Small intestine (tissue), 7 donors: ENCODE data around the gene LTBP2. TPM values are rescaled to one million over a fixed set of nuclear protein-coding genes. Genes with fewer than 3 reads are reported as not detected.

Experiments used
- DNase-seq, 2 donors: peaks; one replicate each; pipeline versions ENCODE4 v3.0.0 to v3.0.0-alpha.2; 2013
- FAIRE-seq: peaks from 2 replicates; lab custom pipeline; 2012; peaks lifted over from hg19 to GRCh38; lab: Jason Lieb, UNC
- H3K27ac ChIP-seq, 3 donors: one replicate each; pipeline ENCODE4 v1.5.1; 2013; ENCODE audit warnings: low read length in 2 of 3, mild to moderate bottlenecking in 2 of 3, control low read depth in 1 of 3, inconsistent platforms in 1 of 3, low read depth in 1 of 3, moderate library complexity in 1 of 3
- H3K27me3 ChIP-seq, 3 donors: one replicate each; pipeline ENCODE4 v1.6.1; 2013; ENCODE audit warnings: low read length in 3 of 3, inconsistent platforms in 1 of 3; ENCODE audit not compliant: control insufficient read depth in 3 of 3, insufficient read depth in 3 of 3
- H3K36me3 ChIP-seq, 3 donors: one replicate each; pipeline ENCODE4 v1.6.1; 2013; ENCODE audit warnings: low read length in 3 of 3, inconsistent platforms in 1 of 3, low read depth in 1 of 3, mild to moderate bottlenecking in 1 of 3, moderate library complexity in 1 of 3; ENCODE audit not compliant: control insufficient read depth in 3 of 3, insufficient read depth in 2 of 3
- H3K4me1 ChIP-seq, 3 donors: one replicate each; pipeline ENCODE4 v1.6.1; 2013; ENCODE audit warnings: low read length in 2 of 3, inconsistent platforms in 1 of 3, low read depth in 1 of 3, mild to moderate bottlenecking in 1 of 3, moderate library complexity in 1 of 3; ENCODE audit not compliant: control insufficient read depth in 3 of 3, insufficient read depth in 2 of 3
- H3K4me3 ChIP-seq, 3 donors: one replicate each; pipeline ENCODE4 v1.5.1; 2013; ENCODE audit warnings: low read length in 3 of 3, control low read depth in 1 of 3, inconsistent platforms in 1 of 3, low read depth in 1 of 3, mild to moderate bottlenecking in 1 of 3, moderate library complexity in 1 of 3
- H3K9me3 ChIP-seq, 2 donors: one replicate each; pipeline ENCODE4 v1.6.1; 2013; ENCODE audit warnings: low read depth in 1 of 2, low read length in 1 of 2; ENCODE audit not compliant: control insufficient read depth in 2 of 2, insufficient read depth in 1 of 2
- WGBS, 3 donors: extraction: QIAGEN DNeasy Blood & Tissue Kit; methylation state at CpG; one replicate each; pipeline ENCODE4 v1.1.7; 2013; 5-methylcytosine and 5-hydroxymethylcytosine counted together
- polyA plus RNA-seq, 4 donors: library from polyadenylated mRNA; stranded (reverse) in 3 of 4; unstranded in 1 of 4; fragments of 200-250 nt in 3 of 4; fragments of 120-200 nt in 1 of 4; gene quantifications; one replicate each; pipeline versions ENCODE4 v1.2.1 to v1.2.3, GENCODE V29; 2013
- donor health status: healthy with polysubstance abuse.
- donor health status: control.
- donor health status: control.
- donor health status: Bipolar disorder and iron deficiency.
- donor health status: healthy.

Gene LTBP2
- polyA plus RNA-seq, 4 donors = 0.22 to 1.8 (median 1.1) TPM

- Histone ChIP-seq H3K9me3 (no peaks in the 10 kb centered on the region), H3K27ac (no peak overlapping the region), H3K36me3 (no peaks in the 10 kb centered on the region), H3K27me3 (peaks cover 5 to 30% (median 8%) of the 10 kb centered on the region in 3 donors), H3K4me3 (no peak overlapping the region), H3K4me1 (peaks cover 0 to 11% (median 0%) of the 10 kb centered on the region in 3 donors)
- DNase-seq = no peak
- WGBS, 3 donors = 76 to 92% (median 91%) methylated on average over 3 of the region's 3 CpGs
- no peak for FAIRE-seq
Observed at GRCh38 chr14:74606727-74607126, 5.3 kb downstream of the LTBP2 start.

- Histone ChIP-seq H3K9me3 (no peaks in the 10 kb centered on the region), H3K36me3 (peaks cover 0 to 2% (median 0%) of the 10 kb centered on the region in 3 donors), H3K4me1 (peaks cover 0 to 12% (median 0%) of the 10 kb centered on the region in 3 donors), H3K4me3 (no peak overlapping the region), H3K27ac (no peak overlapping the region), H3K27me3 (peaks cover 0 to 22% (median 2%) of the 10 kb centered on the region in 3 donors)
- DNase-seq (no peak), FAIRE-seq (no peak)
- WGBS, 3 donors = 60 to 80% (median 65%) methylated on average over 5 of the region's 5 CpGs
Observed at GRCh38 chr14:74605531-74606223, 6.4 kb downstream of the LTBP2 start.

- Histone ChIP-seq H3K36me3 (peaks cover 0 to 2% (median 2%) of the 10 kb centered on the region in 3 donors), H3K4me1 (peaks cover 0 to 12% (median 0%) of the 10 kb centered on the region in 3 donors), H3K27me3 (peaks cover 0 to 14% (median 0%) of the 10 kb centered on the region in 3 donors), H3K27ac (no peak overlapping the region), H3K9me3 (no peaks in the 10 kb centered on the region), H3K4me3 (no peak overlapping the region)
- 73 to 86% (median 74%) methylated on average over 8 of the region's 8 CpGs for WGBS, 3 donors
- FAIRE-seq (no peak), DNase-seq (no peak)
Observed at GRCh38 chr14:74604911-74605310, 7.1 kb downstream of the LTBP2 start.

GRCh38 chr14:74604157-74604556, 7.9 kb downstream of the LTBP2 start:
- WGBS, 3 donors = 42 to 73% (median 62%) methylated on average over 7 of the region's 7 CpGs
- DNase-seq (no peak), FAIRE-seq (no peak)
- peaks cover 0 to 2% (median 2%) of the 10 kb centered on the region in 3 donors for H3K36me3 ChIP-seq
- H3K27me3 ChIP-seq = peaks cover 0 to 8% (median 0%) of the 10 kb centered on the region in 3 donors
- H3K9me3 ChIP-seq = no peaks in the 10 kb centered on the region
- no peak overlapping the region for H3K27ac ChIP-seq
- H3K4me3 ChIP-seq = no peak overlapping the region
- peaks cover 0 to 14% (median 0%) of the 10 kb centered on the region in 3 donors for H3K4me1 ChIP-seq

GRCh38 chr14:74601982-74602381, 10.1 kb downstream of the LTBP2 start:
- Histone ChIP-seq H3K27me3 (peaks cover 0 to 8% (median 0%) of the 10 kb centered on the region in 3 donors), H3K36me3 (peaks cover 0 to 2% (median 2%) of the 10 kb centered on the region in 3 donors), H3K9me3 (no peaks in the 10 kb centered on the region), H3K27ac (no peak overlapping the region), H3K4me3 (no peak overlapping the region), H3K4me1 (peaks cover 0 to 17% (median 0%) of the 10 kb centered on the region in 3 donors)
- WGBS, 3 donors = 10 to 64% (median 27%) methylated on average over 11 of the region's 11 CpGs
- DNase-seq (peak; percentile 29 to 64), FAIRE-seq (no peak)

- Histone ChIP-seq H3K27ac (peak overlapping the region in 1 of 3 donors; percentile 37), H3K4me3 (no peak overlapping the region), H3K9me3 (no peaks in the 10 kb centered on the region), H3K4me1 (peaks cover 0 to 26% (median 0%) of the 10 kb centered on the region in 3 donors), H3K27me3 (peaks cover 0 to 8% (median 0%) of the 10 kb centered on the region in 3 donors), H3K36me3 (peaks cover 0 to 2% (median 2%) of the 10 kb centered on the region in 3 donors)
- DNase-seq = no peak
- 11 to 69% (median 51%) methylated on average over 6 to 8 of the region's 8 CpGs for WGBS, 3 donors
- FAIRE-seq = no peak
Observed at GRCh38 chr14:74599946-74600345, 12.1 kb downstream of the LTBP2 start.

GRCh38 chr14:74599321-74599761, 12.7 kb downstream of the LTBP2 start:
- 18 to 43% (median 40%) methylated on average over 9 of the region's 9 CpGs for WGBS, 3 donors
- Histone ChIP-seq H3K27ac (peak overlapping the region in 1 of 3 donors; percentile 37), H3K27me3 (peaks cover 0 to 6% (median 0%) of the 10 kb centered on the region in 3 donors), H3K4me3 (no peak overlapping the region), H3K9me3 (no peaks in the 10 kb centered on the region), H3K36me3 (peaks cover 0 to 2% (median 2%) of the 10 kb centered on the region in 3 donors), H3K4me1 (peaks cover 0 to 32% (median 1%) of the 10 kb centered on the region in 3 donors)
- FAIRE-seq (no peak), DNase-seq (no peak)

GRCh38 chr14:74596741-74597450, 15.1 kb downstream of the LTBP2 start:
- WGBS, 3 donors = 71 to 85% (median 83%) methylated on average over 12 of the region's 12 CpGs
- H3K9me3 ChIP-seq = no peaks in the 10 kb centered on the region
- FAIRE-seq = no peak
- H3K27me3 ChIP-seq = no peaks in the 10 kb centered on the region
- peaks cover 0 to 2% (median 2%) of the 10 kb centered on the region in 3 donors for H3K36me3 ChIP-seq
- peaks cover 0 to 44% (median 7%) of the 10 kb centered on the region in 3 donors for H3K4me1 ChIP-seq
- no peak for DNase-seq
- H3K4me3 ChIP-seq = no peak overlapping the region
- peak overlapping the region in 1 of 3 donors; percentile 50 for H3K27ac ChIP-seq
